GM18508 (cell line): Measurements from ENCODE around the gene SMCP.

Experiments
- ATAC-seq: cut with Tn5 transposase; IDR thresholded peaks from one replicate; pipeline ENCODE4 v1.9.1; 2021; ENCODE audit warnings: moderate number of reproducible peaks; ENCODE audit not compliant: insufficient read depth, unreplicated experiment

Gene SMCP, protein sequence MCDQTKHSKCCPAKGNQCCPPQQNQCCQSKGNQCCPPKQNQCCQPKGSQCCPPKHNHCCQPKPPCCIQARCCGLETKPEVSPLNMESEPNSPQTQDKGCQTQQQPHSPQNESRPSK

DNA sequence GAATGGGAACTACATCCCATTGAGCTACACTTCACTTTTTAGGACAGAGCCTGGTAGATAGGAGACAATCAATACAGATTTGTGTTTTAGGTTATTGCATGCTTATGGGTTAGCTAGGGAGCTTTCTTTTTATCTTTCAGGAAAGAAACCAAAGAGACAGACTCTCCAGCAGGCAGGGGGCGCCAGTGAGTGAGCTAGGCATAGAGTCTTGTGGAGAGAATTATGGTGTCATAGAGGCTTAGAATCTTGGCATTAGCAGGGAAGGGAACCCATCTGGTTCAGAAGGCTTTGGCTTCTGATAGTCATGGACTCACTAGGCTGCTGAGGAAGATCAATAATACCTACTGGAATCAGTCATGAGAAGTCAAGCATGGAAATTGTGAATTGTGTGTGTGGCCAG lies at the start of gene SMCP:
TSS of gene SMCP (plus strand) at position 281 of the 400 bp plus-strand sequence. CDS start 6,101 bp downstream, outside the sequence.
- ATAC-seq: no peak

DNA sequence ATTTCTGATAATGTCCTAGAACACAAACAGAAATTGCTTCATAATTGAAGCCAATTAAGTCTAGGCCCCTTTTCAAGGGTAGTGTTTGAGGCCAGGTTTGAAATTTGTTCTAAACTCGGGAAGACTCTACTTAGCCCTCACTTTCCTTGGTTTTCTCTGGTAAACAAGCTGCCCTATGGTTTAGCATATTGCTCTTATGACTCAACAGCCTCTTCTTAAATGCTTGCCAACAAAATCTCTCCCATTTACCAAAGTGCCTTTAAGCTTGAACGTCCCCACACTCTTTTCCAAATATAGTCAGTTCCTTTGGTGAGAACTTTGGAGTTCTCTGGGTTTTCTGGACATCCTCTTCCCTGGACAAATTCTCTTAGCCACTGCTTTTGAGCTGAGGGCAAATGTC lies 41.3 kb upstream of the SMCP start:
- no peak for ATAC-seq

DNA sequence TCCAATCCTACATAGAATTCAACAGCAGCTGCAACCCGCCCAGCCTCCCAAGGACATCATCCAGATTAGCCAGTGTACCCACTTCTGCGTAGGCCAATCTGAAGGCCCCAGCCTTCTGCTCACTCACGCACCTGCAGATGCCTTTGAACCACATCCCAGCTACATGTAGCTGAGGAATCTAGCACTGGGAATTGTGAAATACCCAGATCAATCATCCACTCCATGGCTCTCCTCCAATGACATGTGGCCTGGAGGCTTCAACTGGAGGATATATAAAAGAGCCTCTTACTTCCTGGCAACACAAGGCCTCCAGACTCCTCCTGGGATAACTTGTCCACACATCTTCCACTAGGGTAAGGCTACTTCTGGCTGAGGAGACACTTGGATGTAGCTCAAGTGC lies 35.6 kb upstream of the SMCP start, which contains the start of gene LCE6A:
TSS of gene LCE6A (plus strand) at position 301 of the 400 bp plus-strand sequence. CDS start 665 bp downstream, outside the sequence.
- no peak for ATAC-seq

DNA sequence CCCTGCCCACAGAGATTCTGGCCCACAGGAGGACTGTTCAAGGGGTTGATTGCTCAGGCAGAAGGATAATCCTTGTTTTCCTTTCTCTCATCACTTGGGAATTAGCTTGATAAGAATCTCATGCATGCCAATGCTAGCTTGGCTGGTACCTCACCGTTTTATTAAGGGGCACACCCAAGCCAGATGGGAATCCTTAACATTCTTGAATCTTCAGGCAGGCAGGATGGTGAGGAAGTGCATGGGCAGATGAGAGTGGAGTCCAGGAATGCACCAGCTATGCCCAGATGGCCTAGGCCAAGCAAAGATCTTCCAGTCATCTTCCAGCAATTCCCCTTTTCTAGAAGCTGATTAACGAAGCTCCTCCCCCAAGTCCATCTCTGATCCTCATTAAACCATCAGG lies 22.5 kb upstream of the SMCP start:
- ATAC-seq: no peak

DNA sequence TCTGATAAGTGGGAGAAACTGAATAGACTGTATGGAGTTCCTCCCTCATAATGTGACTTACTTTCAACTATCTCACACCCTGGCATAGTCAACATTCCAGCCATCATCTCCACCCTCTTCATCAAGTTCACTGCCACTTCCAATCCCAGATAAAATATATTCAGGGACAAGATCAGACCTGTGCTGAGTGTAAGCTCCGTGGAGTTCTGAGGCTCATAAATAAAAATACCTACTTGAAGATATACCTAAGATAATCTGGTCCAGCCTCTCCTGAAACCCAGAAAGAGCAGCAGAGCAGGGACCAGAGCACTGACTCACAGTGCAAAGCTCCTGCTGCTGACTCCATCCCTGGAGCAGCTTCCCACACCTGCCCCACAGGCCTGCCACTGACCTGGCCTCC lies 20.1 kb upstream of the SMCP start:
- no peak for ATAC-seq

DNA sequence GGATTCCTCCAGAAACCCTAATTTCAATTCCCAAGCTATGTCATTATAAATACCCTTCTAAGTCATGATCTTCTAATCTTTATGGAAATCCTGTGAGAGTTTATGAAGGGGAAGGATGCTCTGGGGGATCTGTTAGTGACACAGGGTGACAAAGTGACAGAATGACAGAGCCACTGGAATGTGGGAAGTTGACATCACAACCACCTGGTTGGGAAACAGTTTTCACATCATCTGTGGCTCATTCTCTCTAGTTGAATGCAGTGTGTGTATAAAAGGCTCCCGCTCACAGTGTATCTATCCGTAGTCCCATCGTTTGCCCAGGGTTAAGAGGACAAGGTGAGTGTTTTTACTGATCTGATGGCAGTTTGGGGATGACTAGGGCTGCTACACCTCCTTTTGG lies 18.4 kb upstream of the SMCP start, which contains the start of gene LCE7A:
TSS of gene LCE7A (plus strand) at position 301 of the 400 bp plus-strand sequence. CDS start 702 bp downstream, outside the sequence.
- ATAC-seq: no peak

DNA sequence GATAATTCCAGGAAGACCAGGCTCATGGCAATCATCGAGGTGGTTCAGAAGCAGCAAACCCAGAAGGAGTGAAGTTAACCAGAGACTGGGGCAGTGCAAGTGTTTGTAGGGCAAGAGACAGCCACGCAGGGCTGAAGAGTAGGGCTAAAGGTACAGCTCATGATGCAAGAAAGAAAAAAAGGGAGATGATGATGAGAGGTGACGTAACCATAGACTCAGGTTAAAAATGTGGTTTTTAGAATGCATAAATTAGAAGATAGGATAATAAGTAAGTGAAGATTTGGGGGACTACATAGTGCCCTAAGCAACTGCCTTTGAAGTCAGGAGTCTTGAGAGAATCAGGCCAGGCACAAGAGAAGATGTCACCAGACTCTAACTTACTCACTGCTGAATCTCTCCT lies 18.0 kb upstream of the SMCP start:
- ATAC-seq: no peak

DNA sequence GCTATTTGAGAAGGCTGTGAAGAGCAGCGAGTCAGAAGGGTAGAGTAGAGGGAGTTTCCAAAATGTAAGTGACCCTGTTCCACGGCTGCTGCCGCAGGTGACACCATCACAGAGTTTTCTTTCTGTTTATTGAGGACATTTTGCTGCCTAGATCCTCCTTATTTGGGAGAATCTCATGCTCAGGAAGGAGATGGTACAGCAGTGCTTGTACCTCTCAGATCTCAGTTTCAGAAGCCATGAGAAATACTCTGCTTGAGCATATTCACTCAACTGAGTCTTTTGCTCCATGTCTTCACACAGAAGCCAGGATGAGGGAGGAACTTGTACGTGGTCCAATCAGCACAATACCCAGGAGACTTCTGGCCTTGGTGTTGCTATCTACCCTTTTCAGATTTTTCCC lies 16.7 kb upstream of the SMCP start:
- no peak for ATAC-seq

DNA sequence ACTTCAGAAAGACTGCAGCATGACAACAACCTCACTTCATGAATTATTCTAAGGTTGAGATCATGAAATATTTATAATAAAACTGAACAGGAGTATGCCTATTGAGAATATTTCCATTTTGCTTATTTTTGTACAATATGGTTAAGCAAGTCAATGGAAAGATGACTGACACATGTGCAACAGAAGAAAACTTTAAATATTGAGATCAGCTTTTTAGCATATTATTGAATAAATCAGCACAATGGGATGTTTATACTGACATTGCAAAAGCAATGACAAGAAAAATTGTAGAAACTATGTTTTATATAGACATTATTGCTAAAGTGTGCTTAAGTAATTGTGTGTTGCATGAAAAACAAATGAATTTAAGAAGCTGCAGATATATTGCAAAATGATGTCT lies 13.7 kb upstream of the SMCP start:
- ATAC-seq: no peak

DNA sequence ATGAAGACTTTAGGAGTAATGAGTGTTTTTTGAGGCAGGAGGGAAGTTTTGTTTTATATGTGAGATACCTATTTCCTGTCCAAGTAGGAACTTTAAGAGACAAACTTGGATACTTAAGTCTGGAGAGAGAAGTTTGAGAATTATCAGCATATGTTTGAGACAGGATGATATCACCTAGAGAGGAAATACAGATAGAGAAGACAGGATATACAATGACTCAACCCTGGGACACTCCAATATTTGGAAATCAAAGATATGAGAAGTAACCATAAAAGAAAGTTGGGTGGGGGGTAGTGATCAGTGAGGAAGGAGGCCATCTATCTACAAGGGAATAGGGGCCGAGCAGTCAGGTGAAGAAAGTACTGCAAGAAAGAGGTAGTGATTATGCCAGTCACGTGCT lies 11.8 kb upstream of the SMCP start:
- ATAC-seq: no peak

DNA sequence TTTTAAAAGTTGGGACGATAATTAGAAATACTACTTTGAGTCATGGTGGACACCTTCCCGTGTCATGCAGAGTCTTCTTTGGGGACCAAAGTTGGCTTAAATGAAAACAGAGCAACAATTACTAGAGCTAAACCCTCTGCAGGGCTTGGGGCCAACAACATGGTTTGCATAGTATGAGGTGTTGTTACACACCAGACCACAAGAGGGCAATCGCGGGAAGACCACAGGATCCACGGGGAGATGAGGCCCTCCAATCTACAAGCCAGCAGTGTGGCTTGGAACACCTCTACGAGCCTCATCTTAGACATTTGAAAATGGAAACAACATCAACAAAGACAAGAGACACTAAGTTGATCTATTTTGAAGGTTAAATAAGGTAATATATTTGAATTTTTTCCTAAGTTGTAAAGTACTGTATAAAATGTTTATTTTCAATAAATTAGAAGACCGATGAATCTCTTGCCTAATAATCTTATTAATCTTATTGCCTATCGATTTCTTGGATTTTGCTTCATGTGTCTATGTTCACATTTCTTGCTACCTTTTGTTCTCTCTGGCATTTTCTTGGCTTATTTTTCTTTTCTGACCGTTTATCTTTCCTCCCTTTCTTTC lies 8.2 kb upstream of the SMCP start:
- no peak for ATAC-seq

DNA sequence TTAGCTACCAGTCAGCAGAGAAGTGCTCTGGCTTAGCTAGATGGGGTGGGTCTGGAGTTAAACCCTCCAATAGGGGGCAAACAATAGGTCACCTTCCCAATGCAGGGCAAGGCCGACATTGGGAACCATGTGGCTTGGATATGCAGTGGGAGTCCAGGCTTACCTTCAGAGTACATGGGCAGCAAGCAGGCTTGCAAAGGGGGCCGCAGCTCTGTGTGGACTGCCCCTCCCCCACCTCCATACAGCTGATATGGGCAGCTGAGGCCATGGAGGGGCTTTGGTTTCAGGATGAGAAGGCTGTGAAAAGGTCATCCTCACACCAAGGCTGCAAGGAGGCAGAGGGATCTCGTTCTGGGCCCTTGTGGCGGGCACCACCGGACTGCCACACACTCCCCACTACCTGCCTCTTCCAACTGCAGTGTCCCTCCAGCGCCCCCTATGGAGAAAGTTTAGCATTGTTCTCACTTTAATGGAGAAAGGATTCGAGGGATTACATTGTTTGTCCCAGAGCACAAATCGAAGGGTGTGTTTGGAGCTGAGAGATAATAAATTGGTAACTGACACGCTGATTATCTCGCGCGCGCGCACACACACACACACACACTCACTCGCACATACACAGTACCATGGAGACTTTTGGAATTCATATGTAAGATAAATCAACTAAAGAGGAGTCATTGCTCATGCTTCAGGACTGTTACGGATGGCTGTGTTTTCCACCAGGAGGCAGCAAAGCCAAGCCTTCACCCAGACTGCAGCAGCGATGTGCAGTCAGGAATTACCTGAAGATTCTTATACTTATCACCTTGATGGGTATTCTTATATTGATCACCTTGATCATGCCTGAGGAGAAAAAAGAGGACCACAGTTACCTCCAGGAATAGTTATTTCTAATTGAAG lies 7.0 kb upstream of the SMCP start:
- ATAC-seq: no peak

DNA sequence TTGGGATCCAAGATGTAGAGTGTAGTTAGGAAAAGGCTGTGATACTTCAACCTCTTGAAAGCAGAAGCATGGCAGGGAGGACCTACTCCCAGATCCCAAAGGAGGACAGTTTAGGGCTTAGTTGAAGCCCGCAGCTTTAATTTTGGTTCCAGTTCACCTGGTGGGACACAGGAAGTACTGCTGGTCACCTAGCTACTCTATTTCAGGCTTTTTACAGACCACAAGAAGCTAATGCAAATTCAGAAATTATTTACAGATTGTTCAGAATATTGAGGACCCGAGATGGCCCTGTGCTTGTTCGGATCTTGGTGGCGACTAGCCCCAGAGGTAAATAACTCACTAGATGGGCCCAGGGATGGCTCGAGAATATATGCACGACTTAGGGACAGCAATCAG lies 6.4 kb upstream of the SMCP start:
- ATAC-seq: no peak

DNA sequence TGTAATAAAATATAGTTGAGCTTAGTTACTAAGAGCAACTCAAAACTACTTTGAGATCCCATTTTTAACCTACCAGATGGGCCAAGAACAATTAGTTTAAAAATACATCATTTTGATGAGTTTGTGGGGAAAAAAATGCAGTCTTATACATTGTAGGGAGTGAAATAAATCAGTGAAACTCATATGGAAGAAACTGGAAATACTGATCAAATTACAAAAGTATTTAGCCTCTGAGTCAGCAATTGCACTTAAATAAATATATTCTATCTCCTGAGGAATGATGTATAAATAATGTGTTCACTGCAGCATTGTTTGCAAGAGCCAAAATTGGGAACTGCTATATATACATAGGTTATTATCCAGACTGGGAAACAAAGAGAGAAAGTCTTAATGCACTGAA lies 4.6 kb upstream of the SMCP start:
- no peak for ATAC-seq

DNA sequence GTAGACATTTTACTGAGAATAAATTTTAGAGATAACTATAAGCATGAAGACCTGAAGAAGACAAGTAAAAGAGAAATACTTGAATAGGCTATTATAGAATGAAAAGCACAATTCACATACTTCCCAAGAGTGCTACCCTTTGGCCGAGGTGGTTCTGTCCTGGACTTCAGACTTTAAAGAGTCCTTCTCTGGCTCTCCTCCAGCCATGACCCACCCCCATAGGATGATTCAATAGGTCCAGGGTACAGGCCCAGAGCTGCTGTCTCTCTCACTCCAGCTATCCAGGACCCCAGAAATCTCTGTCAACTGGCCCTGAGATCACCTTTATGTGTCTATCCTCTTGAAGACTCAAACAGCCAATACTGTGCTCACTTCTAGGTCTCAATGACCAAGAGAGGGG lies 1.3 kb upstream of the SMCP start:
- ATAC-seq: no peak

DNA sequence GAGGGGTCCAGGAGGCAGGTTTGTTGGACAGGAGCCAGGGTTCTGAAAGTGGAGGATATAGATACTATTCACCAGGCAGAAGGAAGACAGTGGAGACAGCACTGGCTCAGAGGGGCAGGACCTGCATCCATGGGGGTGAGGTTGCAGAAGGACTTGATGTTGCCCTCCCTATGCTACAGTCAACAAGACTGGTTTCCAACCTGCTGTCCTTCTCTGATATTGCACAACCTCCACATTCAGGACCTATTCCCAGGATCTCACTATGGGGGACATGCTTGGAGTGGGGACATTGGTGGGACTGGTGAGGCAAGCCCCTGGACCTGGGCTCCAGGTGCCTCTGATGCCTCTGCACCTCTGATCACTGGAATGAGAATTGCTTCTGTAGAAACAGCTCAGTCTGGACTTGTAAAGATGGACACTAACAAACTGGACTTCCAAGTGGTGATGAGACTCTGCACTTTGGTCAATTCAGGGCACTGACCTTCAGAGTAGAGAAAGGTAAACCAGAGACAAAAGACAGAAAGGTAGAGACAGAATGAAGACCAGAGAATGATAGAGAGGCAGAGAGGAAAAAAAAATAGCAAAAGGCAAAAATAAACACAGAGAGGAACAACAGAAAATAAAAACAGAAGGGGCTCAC lies 1.6 kb downstream of the SMCP start:
- ATAC-seq: no peak

DNA sequence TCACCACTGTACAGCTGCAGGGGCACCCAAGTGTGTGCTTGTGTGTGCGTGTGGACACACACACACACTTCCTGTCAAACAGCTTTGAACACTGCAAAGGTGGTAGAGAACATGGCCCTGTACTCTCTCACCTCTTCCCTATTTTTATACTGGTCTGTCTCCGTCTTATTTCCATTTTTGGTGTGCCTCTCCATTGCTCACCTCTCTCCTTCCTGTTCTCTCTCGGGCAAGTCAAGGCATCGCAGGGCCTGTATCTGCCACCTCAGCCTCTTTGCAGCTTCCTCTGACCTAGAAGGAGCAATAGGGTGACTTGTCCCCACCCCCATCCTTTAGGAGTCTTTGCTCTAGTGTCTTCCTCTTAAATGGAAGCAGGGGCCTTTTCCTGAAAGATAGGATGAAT lies 2.2 kb downstream of the SMCP start:
- ATAC-seq: no peak

DNA sequence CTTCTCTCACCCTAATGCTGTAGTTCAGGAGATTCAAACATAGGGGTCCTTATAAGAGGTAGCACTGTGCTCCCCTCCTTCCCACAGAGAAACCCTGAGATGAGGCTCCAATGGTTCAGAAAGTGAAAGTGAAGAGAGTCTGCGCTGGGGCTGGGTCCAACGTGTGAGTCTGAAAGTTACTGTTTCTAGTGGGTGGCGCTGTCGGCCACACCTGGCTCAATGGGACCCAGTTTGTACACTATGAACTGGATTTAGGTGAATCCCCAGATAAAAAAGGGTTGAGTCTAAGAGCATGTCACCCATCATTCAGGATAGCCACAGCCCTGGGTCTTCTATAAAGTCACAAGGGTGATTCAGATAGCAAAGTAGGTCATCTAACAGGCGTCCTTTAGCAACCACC lies 2.8 kb downstream of the SMCP start:
- no peak for ATAC-seq

DNA sequence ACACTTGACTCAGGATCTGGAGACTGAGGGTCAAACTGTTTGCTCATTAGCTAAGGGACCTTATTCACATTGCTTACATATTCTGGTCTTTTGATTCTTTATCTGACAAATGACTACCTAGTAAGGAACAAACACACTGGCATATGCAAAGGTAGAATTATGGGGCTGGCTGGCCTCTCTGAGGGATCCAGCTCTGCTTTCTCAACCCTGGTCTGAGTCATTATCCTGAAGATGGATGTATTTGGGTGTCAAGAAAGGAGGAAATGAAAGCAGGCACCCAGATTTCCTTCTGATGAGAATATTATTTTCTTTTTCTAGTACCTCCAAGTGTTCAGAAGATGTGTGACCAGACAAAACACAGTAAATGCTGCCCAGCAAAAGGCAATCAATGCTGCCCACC lies 6.0 kb downstream of the SMCP start:
- ATAC-seq: no peak

DNA sequence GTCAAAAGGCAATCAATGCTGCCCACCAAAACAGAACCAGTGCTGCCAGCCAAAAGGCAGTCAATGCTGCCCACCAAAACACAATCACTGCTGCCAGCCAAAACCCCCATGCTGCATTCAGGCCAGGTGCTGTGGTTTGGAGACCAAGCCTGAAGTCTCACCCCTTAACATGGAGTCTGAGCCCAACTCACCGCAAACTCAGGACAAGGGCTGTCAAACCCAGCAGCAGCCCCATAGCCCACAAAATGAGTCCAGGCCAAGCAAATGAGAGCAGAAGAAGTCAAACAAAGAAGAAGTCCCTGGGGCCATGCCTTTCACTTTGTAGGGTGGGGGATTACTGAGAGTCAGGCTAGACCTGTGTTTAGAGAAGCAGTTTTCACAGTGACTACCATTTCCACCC lies 6.4 kb downstream of the SMCP start:
- no peak for ATAC-seq
